Loucy (cell line): ENCODE results near the gene MIEF1.

Experiments
- H2AFZ ChIP-seq: fragments of 200-600 bp; sonication (generic); 2 replicates; pipeline ENCODE4 v1.6.0; 2016; ENCODE audit warnings: antibody characterized with exemption, mild to moderate bottlenecking, low read length, moderate library complexity
- H3F3A ChIP-seq: fragments of 200-600 bp; 2 replicates; pipeline ENCODE4 v1.6.0; 2016; ENCODE audit warnings: antibody characterized with exemption, low read depth, mild to moderate bottlenecking
- H3K27me3 ChIP-seq: fragments of 200-600 bp; sonication (generic); 2 replicates; pipeline ENCODE4 v1.6.1; 2014; ENCODE audit warnings: low read length, mild to moderate bottlenecking; ENCODE audit not compliant: insufficient read depth, poor library complexity, severe bottlenecking
- H3K36me3 ChIP-seq: fragments of 200-600 bp; sonication (generic); 2 replicates; pipeline ENCODE4 v1.6.1; 2016; ENCODE audit warnings: low read length; ENCODE audit not compliant: insufficient read depth
- H3K4me1 ChIP-seq: fragments of 200-600 bp; sonication (generic); 2 replicates; pipeline ENCODE4 v1.5.1; 2014; ENCODE audit warnings: low read length, mild to moderate bottlenecking; ENCODE audit not compliant: insufficient read depth, poor library complexity, severe bottlenecking
- H3K4me2 ChIP-seq: fragments of 200-600 bp; sonication (generic); 2 replicates; pipeline ENCODE4 v1.6.0; 2014; ENCODE audit warnings: antibody characterized with exemption, low read length, low read depth, mild to moderate bottlenecking; ENCODE audit not compliant: poor library complexity, severe bottlenecking
- H3K4me3 ChIP-seq: fragments of 200-600 bp; sonication (generic); 2 replicates; pipeline ENCODE4 v1.5.1; 2014; ENCODE audit warnings: low read length, mild to moderate bottlenecking, mixed read lengths; ENCODE audit not compliant: poor library complexity, severe bottlenecking
- H3K79me2 ChIP-seq: fragments of 200-600 bp; sonication (generic); 2 replicates; pipeline ENCODE4 v1.6.1; 2014; ENCODE audit warnings: low read length; ENCODE audit not compliant: insufficient read depth
- H3K9ac ChIP-seq: fragments of 200-600 bp; sonication (generic); 2 replicates; pipeline ENCODE4 v1.6.0; 2014; ENCODE audit warnings: mild to moderate bottlenecking, low read depth, low read length, moderate library complexity; ENCODE audit not compliant: poor library complexity, severe bottlenecking
- H3K9me2 ChIP-seq: fragments of 200-600 bp; sonication (generic); replicated peaks from 2 replicates; pipeline ENCODE4 v1.6.1; 2016; ENCODE audit warnings: low read depth, low read length, mixed read lengths
- H3K9me3 ChIP-seq: fragments of 200-600 bp; sonication (generic); 2 replicates; pipeline ENCODE4 v1.6.1; 2014; ENCODE audit warnings: mild to moderate bottlenecking, antibody characterized with exemption, low read length, low read depth; ENCODE audit not compliant: insufficient read depth
- H4K20me1 ChIP-seq: fragments of 200-600 bp; sonication (generic); 2 replicates; pipeline ENCODE4 v1.6.0; 2014; ENCODE audit warnings: antibody characterized with exemption, low read length, mild to moderate bottlenecking; ENCODE audit not compliant: insufficient read depth, poor library complexity, severe bottlenecking
- EZH2phosphoT487 ChIP-seq: fragments of 200-600 bp; IDR thresholded peaks from 2 replicates; pipeline ENCODE4 v1.6.1; 2018; ENCODE audit warnings: antibody characterized with exemption, mild to moderate bottlenecking, moderate library complexity, borderline replicate concordance
- TF ChIP-seq, protein P1 (sequence below): fragments of 200-600 bp; sonication (generic); conservative IDR thresholded peaks from 2 replicates; pipeline ENCODE4 v1.5.1; 2014; ENCODE audit warnings: mild to moderate bottlenecking, antibody characterized with exemption, low read length

Gene MIEF1

DNA sequence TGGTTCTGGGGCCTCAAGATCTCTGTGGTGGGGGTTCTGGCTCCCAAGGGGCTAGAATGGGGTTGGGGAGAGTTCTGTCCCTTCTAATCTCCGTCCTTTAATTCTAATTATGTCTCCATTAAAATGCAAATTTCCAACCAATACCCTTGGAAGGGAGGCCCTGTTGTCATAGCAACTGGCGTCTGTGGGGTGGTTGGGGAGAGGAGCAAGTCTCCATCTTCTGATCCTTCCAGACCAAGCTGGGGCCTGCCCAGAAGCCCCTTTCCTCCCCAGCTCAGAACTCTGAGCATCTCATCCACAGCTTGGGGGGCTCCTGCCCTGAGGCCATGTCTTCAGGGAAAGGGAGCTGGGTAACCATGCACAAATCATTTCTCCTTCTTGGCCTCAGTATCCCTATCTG is 35.9 kb downstream of the MIEF1 start:
- no peaks in the 10 kb centered on the region for H3K9me2 ChIP-seq
- no peaks in the 10 kb centered on the region for H3K36me3 ChIP-seq
- no peaks in the 10 kb centered on the region for H3K79me2 ChIP-seq
- no peak overlapping the region for H3K9ac ChIP-seq
- no peaks in the 10 kb centered on the region for H4K20me1 ChIP-seq
- H3K4me2 ChIP-seq = no peak overlapping the region
- TF ChIP-seq EZH2phosphoT487 = no peak
- TF ChIP-seq, protein P1, sequence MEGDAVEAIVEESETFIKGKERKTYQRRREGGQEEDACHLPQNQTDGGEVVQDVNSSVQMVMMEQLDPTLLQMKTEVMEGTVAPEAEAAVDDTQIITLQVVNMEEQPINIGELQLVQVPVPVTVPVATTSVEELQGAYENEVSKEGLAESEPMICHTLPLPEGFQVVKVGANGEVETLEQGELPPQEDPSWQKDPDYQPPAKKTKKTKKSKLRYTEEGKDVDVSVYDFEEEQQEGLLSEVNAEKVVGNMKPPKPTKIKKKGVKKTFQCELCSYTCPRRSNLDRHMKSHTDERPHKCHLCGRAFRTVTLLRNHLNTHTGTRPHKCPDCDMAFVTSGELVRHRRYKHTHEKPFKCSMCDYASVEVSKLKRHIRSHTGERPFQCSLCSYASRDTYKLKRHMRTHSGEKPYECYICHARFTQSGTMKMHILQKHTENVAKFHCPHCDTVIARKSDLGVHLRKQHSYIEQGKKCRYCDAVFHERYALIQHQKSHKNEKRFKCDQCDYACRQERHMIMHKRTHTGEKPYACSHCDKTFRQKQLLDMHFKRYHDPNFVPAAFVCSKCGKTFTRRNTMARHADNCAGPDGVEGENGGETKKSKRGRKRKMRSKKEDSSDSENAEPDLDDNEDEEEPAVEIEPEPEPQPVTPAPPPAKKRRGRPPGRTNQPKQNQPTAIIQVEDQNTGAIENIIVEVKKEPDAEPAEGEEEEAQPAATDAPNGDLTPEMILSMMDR = no peak
- no peaks in the 10 kb centered on the region for H3K27me3 ChIP-seq
- H3F3A ChIP-seq = no peaks in the 10 kb centered on the region
- H2AFZ ChIP-seq = no peak overlapping the region
- peaks cover 7% of the 10 kb centered on the region for H3K4me1 ChIP-seq
- no peak overlapping the region for H3K4me3 ChIP-seq
- no peaks in the 10 kb centered on the region for H3K9me3 ChIP-seq

DNA sequence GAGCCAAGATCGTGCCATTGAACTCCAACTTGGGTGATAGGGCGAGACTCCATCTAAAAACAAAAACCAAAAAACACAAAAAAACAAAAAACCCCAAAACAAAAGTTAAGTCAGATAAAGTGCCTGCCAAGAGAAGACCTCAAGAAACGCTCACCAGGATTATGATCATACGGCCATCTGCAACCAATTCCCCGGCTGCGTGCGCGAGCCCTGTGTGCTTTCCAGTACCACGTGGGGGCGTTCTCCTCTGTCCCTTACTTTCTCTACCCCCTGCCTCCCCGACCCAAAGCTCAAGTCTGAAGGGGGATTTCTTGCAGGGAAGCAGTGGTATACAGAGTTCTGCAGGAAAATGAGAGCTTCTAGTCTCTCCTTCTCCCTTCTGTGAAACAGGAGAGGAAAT is 41.0 kb downstream of the MIEF1 start:
- peaks cover 2% of the 10 kb centered on the region for H3K27me3 ChIP-seq
- H3K36me3 ChIP-seq = no peaks in the 10 kb centered on the region
- peaks cover 14% of the 10 kb centered on the region for H3K4me1 ChIP-seq
- no peak overlapping the region for H3K4me2 ChIP-seq
- no peaks in the 10 kb centered on the region for H3K79me2 ChIP-seq
- H3K9ac ChIP-seq = no peak overlapping the region
- H3K4me3 ChIP-seq = no peak overlapping the region
- H3K9me2 ChIP-seq = no peaks in the 10 kb centered on the region
- no peaks in the 10 kb centered on the region for H3F3A ChIP-seq
- TF ChIP-seq, protein P1 = peak; percentile 71
- TF ChIP-seq EZH2phosphoT487 = no peak
- no peaks in the 10 kb centered on the region for H3K9me3 ChIP-seq
- no peaks in the 10 kb centered on the region for H4K20me1 ChIP-seq
- H2AFZ ChIP-seq = no peak overlapping the region

DNA sequence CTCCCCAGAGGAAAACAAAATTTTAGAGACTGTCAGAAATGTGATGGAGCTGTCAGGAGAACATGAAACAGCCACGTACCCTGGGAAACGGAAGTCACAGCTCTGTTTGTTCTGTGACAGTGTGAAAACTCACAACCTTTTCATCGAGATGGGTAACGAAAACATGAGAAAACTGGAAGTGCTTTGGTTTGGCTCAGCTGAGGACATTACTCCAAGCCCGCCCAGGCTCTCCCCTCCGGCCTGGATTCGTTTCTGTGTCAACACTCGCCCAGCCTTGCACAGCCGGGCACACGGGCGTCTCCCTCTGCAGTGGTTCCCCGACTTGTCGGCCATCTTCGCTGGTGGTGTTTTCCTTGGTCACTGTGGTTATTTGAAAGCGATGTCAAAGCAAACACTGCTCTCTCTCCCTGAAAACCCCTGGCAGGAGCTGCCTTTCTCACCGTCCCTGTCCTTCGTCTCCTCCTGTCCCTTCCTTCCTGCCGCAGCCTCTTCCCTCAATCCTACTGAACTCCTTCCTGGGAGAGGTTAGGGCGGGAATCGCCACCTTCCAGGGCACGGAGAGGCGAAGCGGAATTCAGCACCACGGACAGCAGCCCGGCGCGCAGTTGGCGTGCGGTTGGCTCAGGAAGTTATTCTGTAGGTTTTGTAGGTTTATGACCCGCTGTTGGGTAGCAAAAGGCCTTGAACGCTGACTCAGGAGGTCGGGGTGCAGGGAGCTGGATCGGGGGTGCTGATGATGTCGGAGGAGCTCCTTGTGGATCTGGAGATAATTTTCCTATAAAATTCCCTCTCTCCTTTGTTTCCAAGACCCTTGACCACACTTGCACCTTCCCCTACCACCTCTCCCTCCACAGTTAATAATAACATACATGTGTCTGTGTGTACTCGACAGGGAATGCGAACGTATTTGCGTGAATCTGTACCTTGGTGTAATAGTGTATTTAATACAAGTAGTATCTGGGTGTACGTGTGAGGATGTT is 43.6 kb downstream of the MIEF1 start:
- H3F3A ChIP-seq = no peaks in the 10 kb centered on the region

More for the DNA sequence above, 43.6 kb downstream of the MIEF1 start:
- H3K9me3 ChIP-seq = no peaks in the 10 kb centered on the region
- H3K4me3 ChIP-seq = no peak overlapping the region
- TF ChIP-seq EZH2phosphoT487 = no peak
- TF ChIP-seq, protein P1 = no peak
- H3K36me3 ChIP-seq = no peaks in the 10 kb centered on the region
- H3K9ac ChIP-seq = no peak overlapping the region
- peaks cover 6% of the 10 kb centered on the region for H3K27me3 ChIP-seq
- H3K4me2 ChIP-seq = peak overlapping the region; percentile 9
- peaks cover 14% of the 10 kb centered on the region for H3K4me1 ChIP-seq
- H3K79me2 ChIP-seq = no peaks in the 10 kb centered on the region
- H3K9me2 ChIP-seq = no peaks in the 10 kb centered on the region
- no peak overlapping the region for H2AFZ ChIP-seq
- no peaks in the 10 kb centered on the region for H4K20me1 ChIP-seq
